HepG2 (cell line): Measurements from ENCODE around the gene MGAT5. TPM values are rescaled to one million over a fixed set of nuclear protein-coding genes. Genes with fewer than 3 reads are reported as not detected.

Source experiments
- ATAC-seq: fragments of 200-7000 bp; cut with Tn5 transposase; 3 replicates; pipeline ENCODE4 v1.9.1; 2020; ENCODE audit warnings: mild to moderate bottlenecking, moderate library complexity
- BruUV-seq: library from RNA; stranded (reverse); fragments of 400-500 nt; replicated peaks from 2 replicates; lab custom pipeline; 2021; lab: Mats Ljungman, UMichigan
- CTCF ChIA-PET: fragments of 300-600 bp; formaldehyde crosslinking; extraction: SDS; loops from one replicate; lab custom pipeline; 2021; ENCODE audit warnings: low total read pairs, inconsistent platforms, low intra/inter-chr PET ratio; lab: Yijun Ruan, JAX
- POLR2A ChIA-PET: fragments of 350-600 bp; sonication (Branson Sonifier 250); formaldehyde crosslinking; loops from one replicate; lab custom pipeline; 2020; ENCODE audit warnings: antibody characterized with exemption, inconsistent platforms; lab: Yijun Ruan, JAX
- DNase-seq: peaks from one replicate; pipeline ENCODE4 v3.0.0-alpha.2; 2015; ENCODE audit warnings: low spot score
- FAIRE-seq: peaks from 3 replicates; lab custom pipeline; 2011; peaks lifted over from hg19 to GRCh38; lab: Jason Lieb, UNC
- H2AFZ ChIP-seq: one replicate; pipeline ENCODE4 v1.6.1; 2011; ENCODE audit warnings: low read length, inconsistent platforms
- H3K27ac ChIP-seq: fragments of 300-600 bp; 3 replicates; pipeline ENCODE4 v1.8.0; 2011; ENCODE audit warnings: mixed run types, mild to moderate bottlenecking, mixed read lengths, low read length, inconsistent platforms; ENCODE audit not compliant: insufficient read depth; ENCODE audit errors: extremely low read length
- H3K27me3 ChIP-seq, 2 experiments: fragments of 200-600 bp in 1 of 2; 2 replicates in 1 of 2; 3 replicates in 1 of 2; pipeline versions ENCODE4 v1.6.0 to v1.8.0; 2011; ENCODE audit warnings: low read length in 2 of 2, mild to moderate bottlenecking in 2 of 2, moderate library complexity in 2 of 2, inconsistent platforms in 1 of 2; ENCODE audit not compliant: insufficient read depth in 2 of 2, control insufficient read depth in 1 of 2
- H3K36me3 ChIP-seq, 2 experiments: fragments of 200-600 bp in 1 of 2; replicated peaks in 1 of 2; 2 replicates in 1 of 2; 3 replicates in 1 of 2; pipeline versions ENCODE4 v1.5.1 to v1.8.0; 2011; ENCODE audit warnings: low read length in 2 of 2, inconsistent platforms in 1 of 2; ENCODE audit not compliant: insufficient read depth in 2 of 2, control insufficient read depth in 1 of 2
- H3K4me1 ChIP-seq: 2 replicates; pipeline ENCODE4 v1.5.1; 2012; ENCODE audit warnings: low read length, inconsistent platforms; ENCODE audit not compliant: insufficient read depth
- H3K4me2 ChIP-seq: 2 replicates; pipeline ENCODE4 v1.6.0; 2011; ENCODE audit warnings: low read depth, low read length, inconsistent platforms
- H3K4me3 ChIP-seq, 3 experiments: fragments of 200-600 bp in 1 of 3; sonication (generic), shearing (Covaris generic) in 1 of 3; replicated peaks in 1 of 3; 2 replicates each; pipeline ENCODE4 v1.5.1; 2011 to 2016; ENCODE audit warnings: low read length in 3 of 3, inconsistent platforms in 2 of 3, low read depth in 2 of 3, mild to moderate bottlenecking in 2 of 3, control low read depth in 1 of 3, mixed read lengths in 1 of 3; ENCODE audit not compliant: insufficient read depth in 1 of 3
- H3K79me2 ChIP-seq: one replicate; pipeline ENCODE4 v1.6.1; 2011; ENCODE audit warnings: low read length, inconsistent platforms; ENCODE audit not compliant: insufficient read depth
- H3K9ac ChIP-seq: 2 replicates; pipeline ENCODE4 v1.6.0; 2011; ENCODE audit warnings: mild to moderate bottlenecking, low read depth, low read length, inconsistent platforms; ENCODE audit not compliant: insufficient read depth
- H3K9me3 ChIP-seq: 2 replicates; pipeline ENCODE4 v1.5.1; 2012; ENCODE audit warnings: mild to moderate bottlenecking, low read length
- H4K20me1 ChIP-seq: 2 replicates; pipeline ENCODE4 v1.6.0; 2011; ENCODE audit warnings: inconsistent platforms, mild to moderate bottlenecking, low read length, moderate library complexity; ENCODE audit not compliant: insufficient read depth
- AGO2 ChIP-seq: fragments of 200-400 bp; formaldehyde crosslinking; optimal IDR thresholded peaks from 2 replicates; pipeline ENCODE3; 2017; ENCODE audit warnings: mild to moderate bottlenecking, low read depth, low read length, moderate library complexity
- CAMTA2 ChIP-seq: sonication (generic); formaldehyde crosslinking; IDR thresholded peaks from 2 replicates; pipeline ENCODE4 v1.4.0; 2020; ENCODE audit warnings: mild to moderate bottlenecking, missing genetic modification reagents, borderline replicate concordance
- MEF2D ChIP-seq: sonication (generic); formaldehyde crosslinking; IDR thresholded peaks from 2 replicates; pipeline ENCODE4 v1.5.1; 2020; ENCODE audit warnings: mild to moderate bottlenecking, missing genetic modification reagents
- NFKBIZ ChIP-seq: IDR thresholded peaks from 2 replicates; pipeline ENCODE4 v1.6.1; 2018; ENCODE audit warnings: missing genetic modification reagents, missing compliant biosample characterization
- RAD51 ChIP-seq: fragments of 450-650 bp; IDR thresholded peaks from 2 replicates; pipeline ENCODE4 v1.6.1; 2016; ENCODE audit warnings: borderline replicate concordance
- SPEN ChIP-seq: sonication (generic); formaldehyde crosslinking; IDR thresholded peaks from 2 replicates; pipeline ENCODE4 v1.5.1; 2020; ENCODE audit warnings: low read depth, mild to moderate bottlenecking, missing genetic modification reagents
- SYNCRIP ChIP-seq: fragments of 200-400 bp; formaldehyde crosslinking; IDR thresholded peaks from 2 replicates; pipeline ENCODE4 v1.6.1; 2018; ENCODE audit warnings: mild to moderate bottlenecking, low read depth, low read length; ENCODE audit not compliant: insufficient read depth
- TOPORS ChIP-seq: sonication (generic); formaldehyde crosslinking; IDR thresholded peaks from 2 replicates; pipeline ENCODE4 v1.8.0; 2023; ENCODE audit warnings: mild to moderate bottlenecking, missing genetic modification reagents
- U2AF2 ChIP-seq: fragments of 200-400 bp; formaldehyde crosslinking; IDR thresholded peaks from 2 replicates; pipeline ENCODE4 v1.6.1; 2017; ENCODE audit warnings: low read depth, mild to moderate bottlenecking, low read length
- ZBTB42 ChIP-seq: sonication (generic); formaldehyde crosslinking; IDR thresholded peaks from 2 replicates; pipeline ENCODE4 v1.5.0; 2020; ENCODE audit warnings: mild to moderate bottlenecking, missing genetic modification reagents
- ZMAT5 ChIP-seq: sonication (generic); formaldehyde crosslinking; IDR thresholded peaks from 2 replicates; pipeline ENCODE4 v1.5.0; 2020; ENCODE audit warnings: mild to moderate bottlenecking, low read depth, missing genetic modification reagents, borderline replicate concordance
- ZNF530 ChIP-seq: sonication (generic); formaldehyde crosslinking; IDR thresholded peaks from 2 replicates; pipeline ENCODE4 v1.5.0; 2020; ENCODE audit warnings: low read depth, mild to moderate bottlenecking, missing genetic modification reagents
- ZNF639 ChIP-seq: conservative IDR thresholded peaks from 2 replicates; pipeline ENCODE4 v1.6.1; 2018; ENCODE audit warnings: missing genetic modification reagents
- ZNF761 ChIP-seq: sonication (generic); formaldehyde crosslinking; conservative IDR thresholded peaks from 2 replicates; pipeline ENCODE4 v1.4.0; 2020; ENCODE audit warnings: mild to moderate bottlenecking, missing genetic modification reagents
- WGBS: methylation state at CpG from one replicate; pipeline ENCODE4 v1.1.6; 2017; ENCODE audit warnings: low lambda C conversion rate; 5-methylcytosine and 5-hydroxymethylcytosine counted together
- in situ Hi-C: cut with HindIII; loops from 2 replicates; pipeline ENCODE4 v1.10.0; 2017; ENCODE audit warnings: low pct_unique_long_range_greater_than_20kb; ENCODE audit not compliant: extremely low pct_ligation_motif_present
- intact Hi-C: fragments of 100-400 bp; cut with micrococcal nuclease; formaldehyde crosslinking; loops from one replicate; pipeline ENCODE4 v1.10.0; 2022; ENCODE audit not compliant: unreplicated experiment
- polyA plus RNA-seq, 8 experiments: library from polyadenylated mRNA; depleted of rRNA in 3 of 8; stranded (reverse) in 7 of 8; unstranded in 1 of 8; fragments of >200 nt; fragmentation: Illumina TruSeq in 4 of 8; extraction: Trizol in 4 of 8; gene quantifications; 2 replicates each; pipeline versions ENCODE4 v1.2.1 to v1.2.3, GENCODE V29; 2011 to 2016; ENCODE audit warnings: low read depth in 4 of 8, missing spikeins in 1 of 8, mixed read lengths in 1 of 8; ENCODE audit not compliant: insufficient read depth in 1 of 8
- total RNA-seq, 5 experiments: library from RNA; depleted of rRNA; stranded (reverse); fragments of >200 nt; fragmentation: Illumina TruSeq; extraction: Trizol; gene quantifications; 2 replicates each; pipeline ENCODE4 v1.2.3, GENCODE V29; 2016; ENCODE audit warnings: low read depth in 1 of 5
- TF ChIP-seq, protein P1 (sequence below): sonication (generic); formaldehyde crosslinking; IDR thresholded peaks from 2 replicates; pipeline ENCODE4 v1.4.0; 2020; ENCODE audit warnings: missing genetic modification reagents; ENCODE audit errors: not compliant biosample characterization

Gene MGAT5
- total and polyA plus RNA-seq, 2 of the 13 experiments (the other 11 are each of a cell fraction or from before 2014, with no cell fraction given), result 33.1 to 60.2 TPM

- H3K27me3 ChIP-seq, result no peaks in the 10 kb centered on the region
- no peak overlapping the region for H2AFZ ChIP-seq
- WGBS, result 94% methylated on average over 2 of the region's 2 CpGs
- peaks cover 64% of the 10 kb centered on the region for H3K4me1 ChIP-seq
- no peak overlapping the region for H3K27ac ChIP-seq
- BruUV-seq, result no TSS peak
- no peak overlapping the region for H3K4me3 ChIP-seq
- H3K79me2 ChIP-seq, result peaks cover 38% of the 10 kb centered on the region
- no peak overlapping the region for H3K4me2 ChIP-seq
- ATAC-seq, result no peak
- TF ChIP-seq ZNF530 (CRISPR knock-in tag), result no peak
- TF ChIP-seq SYNCRIP, result no peak
- TF ChIP-seq ZNF639, result no peak
- TF ChIP-seq RAD51, result no peak
- TF ChIP-seq ZBTB42 (CRISPR knock-in tag), result no peak
- TF ChIP-seq, protein P1, sequence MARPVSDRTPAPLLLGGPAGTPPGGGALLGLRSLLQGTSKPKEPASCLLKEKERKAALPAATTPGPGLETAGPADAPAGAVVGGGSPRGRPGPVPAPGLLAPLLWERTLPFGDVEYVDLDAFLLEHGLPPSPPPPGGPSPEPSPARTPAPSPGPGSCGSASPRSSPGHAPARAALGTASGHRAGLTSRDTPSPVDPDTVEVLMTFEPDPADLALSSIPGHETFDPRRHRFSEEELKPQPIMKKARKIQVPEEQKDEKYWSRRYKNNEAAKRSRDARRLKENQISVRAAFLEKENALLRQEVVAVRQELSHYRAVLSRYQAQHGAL (CRISPR knock-in tag), result no peak
- TF ChIP-seq AGO2, result no peak
- no peak for TF ChIP-seq SPEN
- no peak for TF ChIP-seq NFKBIZ (CRISPR knock-in tag)
- TF ChIP-seq U2AF2, result no peak
- TF ChIP-seq ZNF761 (CRISPR knock-in tag), result no peak
- TF ChIP-seq ZMAT5, result no peak
- TF ChIP-seq MEF2D (CRISPR knock-in tag), result no peak
- TF ChIP-seq CAMTA2 (CRISPR knock-in tag), result no peak
- TF ChIP-seq TOPORS, result no peak
- H3K9me3 ChIP-seq, result no peaks in the 10 kb centered on the region
- CTCF ChIA-PET, result interaction anchor here (2.7 to 3.9 kb wide), 2 partner anchors 126 to 358 kb away, joined by 13 to 32 read pairs; no protein-coding TSS in a partner anchor
- POLR2A ChIA-PET, result interaction anchor here (2.5 kb wide), 1 partner anchor 124 kb away, joined by 14 read pairs; no protein-coding TSS in a partner anchor
- H4K20me1 ChIP-seq, result no peaks in the 10 kb centered on the region; the same call in 1 of the 2 replicates
- DNase-seq, result no peak
- H3K36me3 ChIP-seq, result 0 out of 5 replicates have a peak, but pooled peaks cover 0 to 2% of the 10 kb centered on the region in 2 experiments
- FAIRE-seq, result no peak
- H3K9ac ChIP-seq, result no peak overlapping the region
- intact Hi-C loops (loop anchor here (2.0 kb wide), 1 partner anchor 169 kb away; no protein-coding TSS in a partner anchor), in situ Hi-C loops (loop anchor here (10.0 kb wide), 1 partner anchor 171 kb away; no protein-coding TSS in a partner anchor)
Measured at GRCh38 chr2:134244086-134244485, 9.8 kb upstream of the MGAT5 start.
